Measurements from ENCODE around the gene RIN2.

Gene RIN2

GRCh38 chr20:19758501-19759331 is 658 bp downstream of the RIN2 start:
- H3K36me3 ChIP-seq = no peaks in the 10 kb centered on the region
- peaks cover 57% of the 10 kb centered on the region for H3K27me3 ChIP-seq
- no peaks in the 10 kb centered on the region for H3K9me3 ChIP-seq
- no peak overlapping the region for H3K27ac ChIP-seq
- peaks cover 22 to 25% of the 10 kb centered on the region in 2 experiments for H3K4me1 ChIP-seq (ENCODE audit: control insufficient read depth in 1 of 2, insufficient read depth in 1 of 2, low read depth in 1 of 2, low read length in 1 of 2)
- peak overlapping the region in 1 of 2 experiments; percentile 30 for H3K4me3 ChIP-seq (ENCODE audit: low read depth in 1 of 2, low read length in 1 of 2)
- no peak for TF ChIP-seq CTCF (IDR thresholded peaks at IDR 0.05)

GRCh38 chr20:19760371-19760721 is 2.3 kb downstream of the RIN2 start:
- no peaks in the 10 kb centered on the region for H3K9me3 ChIP-seq
- H3K4me1 ChIP-seq (ENCODE audit: control insufficient read depth in 1 of 2, insufficient read depth in 1 of 2, low read depth in 1 of 2, low read length in 1 of 2) = peaks cover 22 to 25% of the 10 kb centered on the region in 2 experiments
- no peaks in the 10 kb centered on the region for H3K36me3 ChIP-seq
- no peak overlapping the region for H3K27ac ChIP-seq
- TF ChIP-seq CTCF (IDR thresholded peaks at IDR 0.05) = no peak
- H3K27me3 ChIP-seq = peaks cover 57% of the 10 kb centered on the region
- no peak overlapping the region for H3K4me3 ChIP-seq (ENCODE audit: low read depth in 1 of 2, low read length in 1 of 2)

GRCh38 chr20:19761326-19761725 is 3.3 kb downstream of the RIN2 start:
- Histone ChIP-seq H3K4me3 (ENCODE audit: low read depth in 1 of 2, low read length in 1 of 2) (no peak overlapping the region), H3K36me3 (no peaks in the 10 kb centered on the region), H3K27me3 (peaks cover 50% of the 10 kb centered on the region), H3K4me1 (ENCODE audit: control insufficient read depth in 1 of 2, insufficient read depth in 1 of 2, low read depth in 1 of 2, low read length in 1 of 2) (peaks cover 22 to 25% of the 10 kb centered on the region in 2 experiments), H3K9me3 (no peaks in the 10 kb centered on the region), H3K27ac (no peak overlapping the region)
- no peak for TF ChIP-seq CTCF (IDR thresholded peaks at IDR 0.05)

- no peak for TF ChIP-seq CTCF (IDR thresholded peaks at IDR 0.05)
- no peaks in the 10 kb centered on the region for H3K36me3 ChIP-seq
- H3K27ac ChIP-seq = no peak overlapping the region
- H3K4me3 ChIP-seq (ENCODE audit: low read depth in 1 of 2, low read length in 1 of 2) = no peak overlapping the region
- peaks cover 22 to 25% of the 10 kb centered on the region in 2 experiments for H3K4me1 ChIP-seq (ENCODE audit: control insufficient read depth in 1 of 2, insufficient read depth in 1 of 2, low read depth in 1 of 2, low read length in 1 of 2)
- peaks cover 45% of the 10 kb centered on the region for H3K27me3 ChIP-seq
- H3K9me3 ChIP-seq = no peaks in the 10 kb centered on the region
These were observed 3.8 kb downstream of the RIN2 start for GRCh38 chr20:19761841-19762240.

GRCh38 chr20:19764207-19764606 is 6.1 kb downstream of the RIN2 start:
- peaks cover 21% of the 10 kb centered on the region for H3K27me3 ChIP-seq
- H3K4me1 ChIP-seq (ENCODE audit: control insufficient read depth in 1 of 2, insufficient read depth in 1 of 2, low read depth in 1 of 2, low read length in 1 of 2) = peaks cover 3 to 5% of the 10 kb centered on the region in 2 experiments
- no peaks in the 10 kb centered on the region for H3K36me3 ChIP-seq
- no peak overlapping the region for H3K27ac ChIP-seq
- TF ChIP-seq CTCF (IDR thresholded peaks at IDR 0.05) = no peak
- H3K4me3 ChIP-seq (ENCODE audit: low read depth in 1 of 2, low read length in 1 of 2) = no peak overlapping the region
- H3K9me3 ChIP-seq = no peaks in the 10 kb centered on the region
